ENCODE measurements around the gene RIOK2. TPM values are rescaled to one million over a fixed set of nuclear protein-coding genes. Genes with fewer than 3 reads are reported as not detected.

RIOK2 gene
- total RNA-seq, 4 donors from 2014 or later: 11.0 to 19.2 (median 15.9) TPM

GRCh38 chr5:97225222-97225621, 42.2 kb upstream of the RIOK2 start:
- H3K4me1 ChIP-seq: no peaks in the 10 kb centered on the region
- intact Hi-C loops (cut with DNase I): no loop called here
- H3K9me3 ChIP-seq: no peaks in the 10 kb centered on the region
- no peak overlapping the region for H3K4me3 ChIP-seq (replicated peaks in 1 of 3)
- no peak overlapping the region for H3K27ac ChIP-seq
- no peak for TF ChIP-seq POLR2A (IDR thresholded peaks at IDR 0.05)
- TF ChIP-seq CTCF (IDR thresholded peaks at IDR 0.05): no peak
- no peak for DNase-seq
- H3K36me3 ChIP-seq: no peaks in the 10 kb centered on the region
- H3K27me3 ChIP-seq: no peaks in the 10 kb centered on the region

GRCh38 chr5:97224112-97224750, 41.2 kb upstream of the RIOK2 start:
- WGBS, 2 donors: 65 to 66% methylated on average over 1 of the region's 1 CpG
- H3K4me1 ChIP-seq: no peaks in the 10 kb centered on the region
- no peaks in the 10 kb centered on the region for H3K36me3 ChIP-seq
- DNase-seq: no peak
- no peak overlapping the region for H3K27ac ChIP-seq
- TF ChIP-seq CTCF (IDR thresholded peaks at IDR 0.05): no peak
- no peak for TF ChIP-seq POLR2A (IDR thresholded peaks at IDR 0.05)
- no peaks in the 10 kb centered on the region for H3K27me3 ChIP-seq
- H3K9me3 ChIP-seq: no peaks in the 10 kb centered on the region
- intact Hi-C loops (cut with DNase I): no loop called here
- no peak overlapping the region for H3K4me3 ChIP-seq (replicated peaks in 1 of 3)

- 84 to 91% methylated on average over 2 of the region's 2 CpGs for WGBS, 2 donors
Observed at GRCh38 chr5:97223596-97223995, 40.5 kb upstream of the RIOK2 start.

GRCh38 chr5:97209343-97209742, 26.3 kb upstream of the RIOK2 start:
- no peak for DNase-seq

More at GRCh38 chr5:97223596-97223995, 40.5 kb upstream of the RIOK2 start:
- H3K4me1 ChIP-seq: no peaks in the 10 kb centered on the region
- TF ChIP-seq CTCF (IDR thresholded peaks at IDR 0.05): no peak
- no peak for TF ChIP-seq POLR2A (IDR thresholded peaks at IDR 0.05)
- no peak overlapping the region for H3K27ac ChIP-seq
- no peaks in the 10 kb centered on the region for H3K9me3 ChIP-seq
- no peak overlapping the region for H3K4me3 ChIP-seq (replicated peaks in 1 of 3)
- H3K27me3 ChIP-seq: no peaks in the 10 kb centered on the region
- intact Hi-C loops (cut with DNase I): no loop called here
- H3K36me3 ChIP-seq: no peaks in the 10 kb centered on the region
- no peak for DNase-seq

More at GRCh38 chr5:97209343-97209742, 26.3 kb upstream of the RIOK2 start:
- Histone ChIP-seq H3K36me3 (no peaks in the 10 kb centered on the region), H3K27me3 (no peaks in the 10 kb centered on the region), H3K27ac (no peak overlapping the region), H3K4me3 (replicated peaks in 1 of 3) (no peak overlapping the region), H3K9me3 (no peaks in the 10 kb centered on the region), H3K4me1 (no peaks in the 10 kb centered on the region)
- TF ChIP-seq CTCF (IDR thresholded peaks at IDR 0.05) (no peak), POLR2A (IDR thresholded peaks at IDR 0.05) (no peak)
- intact Hi-C loops (cut with DNase I): no loop called here
- WGBS, 2 donors: 92 to 95% methylated on average over 2 of the region's 2 CpGs
